AG10803 (cell line): Measurements from ENCODE around the gene STRA8.

Experiments
- DNase-seq: peaks from one replicate; pipeline ENCODE4 v3.0.0; 2010; ENCODE audit warnings: low read depth
- H3K4me3 ChIP-seq: 2 replicates; pipeline ENCODE4 v1.5.1; 2011; ENCODE audit warnings: mild to moderate bottlenecking, low read length, control low read depth
- CTCF ChIP-seq: conservative IDR thresholded peaks from 2 replicates; pipeline ENCODE4 v1.5.1; 2011; ENCODE audit warnings: mild to moderate bottlenecking, low read length, control low read depth, inconsistent platforms

STRA8 gene

GRCh38 chr7:135239263-135239662 is 5.6 kb downstream of the STRA8 start:
- no peak overlapping the region for H3K4me3 ChIP-seq
- DNase-seq: no peak
- TF ChIP-seq CTCF: no peak

DNA sequence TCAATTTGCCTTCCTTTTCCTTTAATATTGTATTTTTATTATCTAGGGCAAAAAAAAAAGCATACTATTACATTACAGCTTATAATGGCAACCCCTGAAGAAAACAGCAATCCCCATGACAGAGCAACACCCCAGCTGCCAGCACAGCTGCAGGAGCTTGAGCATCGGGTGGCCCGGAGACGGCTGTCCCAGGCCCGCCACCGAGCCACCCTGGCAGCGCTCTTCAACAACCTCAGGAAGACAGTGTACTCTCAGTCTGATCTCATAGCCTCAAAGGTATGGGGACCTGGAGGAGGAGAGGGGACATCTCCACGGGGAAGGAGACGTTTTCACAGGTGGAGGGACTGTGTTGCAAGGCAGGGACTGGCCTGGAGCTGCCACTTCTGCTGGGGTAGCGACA is 6.8 kb downstream of the STRA8 start:
- H3K4me3 ChIP-seq: no peak overlapping the region
- DNase-seq: no peak
- TF ChIP-seq CTCF: no peak

GRCh38 chr7:135242096-135242684 is 8.6 kb downstream of the STRA8 start:
- no peak for DNase-seq
- no peak for TF ChIP-seq CTCF
- no peak overlapping the region for H3K4me3 ChIP-seq

- DNase-seq: no peak
- H3K4me3 ChIP-seq: no peak overlapping the region
- TF ChIP-seq CTCF: no peak
Measured at GRCh38 chr7:135245226-135246190, 11.9 kb downstream of the STRA8 start.

GRCh38 chr7:135246191-135246825 is 12.7 kb downstream of the STRA8 start:
- TF ChIP-seq CTCF: no peak
- DNase-seq: no peak
- no peak overlapping the region for H3K4me3 ChIP-seq

DNA sequence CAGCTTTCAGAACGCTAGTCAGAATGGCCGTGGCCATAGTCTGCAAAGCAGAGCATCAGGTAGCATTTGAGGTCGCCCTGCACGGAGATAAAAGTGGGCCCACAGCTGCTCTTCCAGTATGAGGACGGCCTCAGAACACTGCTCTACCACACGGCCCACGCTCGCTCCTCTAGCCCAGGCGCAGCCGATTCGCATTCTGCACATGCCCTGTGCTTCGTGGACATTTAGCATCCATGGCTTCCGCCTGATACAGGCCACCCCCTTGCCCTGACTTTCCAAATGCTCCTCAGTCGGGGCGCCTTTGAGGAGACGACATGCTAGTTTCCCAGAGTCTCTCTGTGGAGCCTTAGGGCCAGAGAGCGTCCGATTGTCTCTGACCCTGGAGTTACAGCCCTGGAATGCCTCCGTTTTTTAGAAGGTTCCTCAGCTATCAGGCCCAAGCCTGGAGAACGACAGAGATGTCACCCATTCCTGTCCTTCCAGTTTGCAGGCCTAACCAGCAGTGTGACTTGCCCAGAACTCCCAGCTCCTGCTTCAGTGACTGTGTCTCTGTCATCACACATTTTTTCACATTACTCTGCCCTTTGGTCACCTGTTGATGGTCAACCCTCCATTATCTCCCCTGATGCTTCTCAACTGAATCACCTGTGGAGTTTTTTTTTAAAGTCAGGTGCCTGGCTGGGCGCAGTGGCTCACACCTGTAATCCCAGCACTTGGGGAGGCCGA is 14.3 kb downstream of the STRA8 start:
- no peak for DNase-seq
- H3K4me3 ChIP-seq: no peak overlapping the region
- no peak for TF ChIP-seq CTCF
